Retinal pigment epithelial cell (primary cell): ENCODE results near the gene SPG21.

ENCODE experiments used
- DNase-seq: peaks from one replicate; pipeline ENCODE4 v3.0.0-alpha.2; 2010; ENCODE audit warnings: low read depth
- H3K4me3 ChIP-seq: 2 replicates; pipeline ENCODE4 v1.5.1; 2011; ENCODE audit warnings: mild to moderate bottlenecking, low read length, control low read depth, moderate library complexity
- CTCF ChIP-seq: conservative IDR thresholded peaks from 2 replicates; pipeline ENCODE4 v1.5.1; 2011; ENCODE audit warnings: low read depth, low read length, control low read depth, inconsistent platforms

Gene SPG21

GRCh38 chr15:64944961-64945360 is 44.8 kb downstream of the SPG21 start:
- no peak for DNase-seq
- H3K4me3 ChIP-seq = no peak overlapping the region
- TF ChIP-seq CTCF = no peak

- no peak overlapping the region for H3K4me3 ChIP-seq
- no peak for TF ChIP-seq CTCF
- DNase-seq = no peak
These were observed 46.0 kb downstream of the SPG21 start for GRCh38 chr15:64943512-64944225.

GRCh38 chr15:64942356-64942755 is 47.4 kb downstream of the SPG21 start:
- H3K4me3 ChIP-seq = no peak overlapping the region
- no peak for TF ChIP-seq CTCF
- no peak for DNase-seq

GRCh38 chr15:64938192-64938591 is 51.5 kb downstream of the SPG21 start:
- no peak overlapping the region for H3K4me3 ChIP-seq
- TF ChIP-seq CTCF = no peak
- DNase-seq = no peak

GRCh38 chr15:64934023-64934422 is 55.7 kb downstream of the SPG21 start:
- no peak for TF ChIP-seq CTCF
- H3K4me3 ChIP-seq = no peak overlapping the region
- no peak for DNase-seq

- DNase-seq = no peak
- H3K4me3 ChIP-seq = no peak overlapping the region
- no peak for TF ChIP-seq CTCF
These were observed 58.3 kb downstream of the SPG21 start for GRCh38 chr15:64931381-64931780.

GRCh38 chr15:64930778-64931371 is 58.8 kb downstream of the SPG21 start:
- no peak for DNase-seq
- H3K4me3 ChIP-seq = no peak overlapping the region
- TF ChIP-seq CTCF = no peak
